ENCODE data around the gene KLF16. TPM values are rescaled to one million over a fixed set of nuclear protein-coding genes. Genes with fewer than 3 reads are reported as not detected.

KLF16 gene
- polyA plus RNA-seq, 10 donors: 5.6 to 13.2 (median 8.5) TPM

GRCh38 chr19:1872807-1873523 lies 9.6 kb upstream of the KLF16 start:
- no peak for DNase-seq

- no peak for DNase-seq
Observed at GRCh38 chr19:1871630-1872029, 8.3 kb upstream of the KLF16 start.

- DNase-seq: no peak
Observed at GRCh38 chr19:1871140-1871597, 7.8 kb upstream of the KLF16 start.

GRCh38 chr19:1868971-1869370 lies 5.6 kb upstream of the KLF16 start:
- no peak for DNase-seq

GRCh38 chr19:1867349-1867724 lies 4.0 kb upstream of the KLF16 start:
- DNase-seq: no peak

GRCh38 chr19:1866693-1867348 lies 3.4 kb upstream of the KLF16 start:
- DNase-seq: no peak

- no peak for DNase-seq
Observed at GRCh38 chr19:1865172-1866010, 2.0 kb upstream of the KLF16 start.

- peak in 2 of 3 donors; percentile 82 to 88 for DNase-seq
Observed at GRCh38 chr19:1864480-1865171, 1.2 kb upstream of the KLF16 start.

- DNase-seq: peak; percentile 94 to 96 (median 95)
Observed at GRCh38 chr19:1863638-1864479, 480 bp upstream of the KLF16 start.

GRCh38 chr19:1862424-1863327 lies 703 bp downstream of the KLF16 start:
- DNase-seq: peak in 1 of 3 donors; percentile 69

GRCh38 chr19:1862068-1862423 lies 1.3 kb downstream of the KLF16 start:
- DNase-seq: no peak

- DNase-seq: peak in 1 of 3 donors; percentile 59
Observed at GRCh38 chr19:1861599-1862031, 1.8 kb downstream of the KLF16 start.

- peak in 1 of 3 donors; percentile 45 for DNase-seq
Observed at GRCh38 chr19:1860821-1861598, 2.4 kb downstream of the KLF16 start.

GRCh38 chr19:1860042-1860775 lies 3.2 kb downstream of the KLF16 start:
- peak; percentile 62 to 92 (median 83) for DNase-seq

GRCh38 chr19:1859331-1859781 lies 4.0 kb downstream of the KLF16 start:
- peak in 1 of 3 donors; percentile 40 for DNase-seq

- DNase-seq: no peak
Observed at GRCh38 chr19:1858412-1859081, 4.8 kb downstream of the KLF16 start.

- no peak for DNase-seq
Observed at GRCh38 chr19:1857648-1858326, 5.6 kb downstream of the KLF16 start.

Data from muscle of back (tissue), 11 donors.